Panc1 (cell line): ENCODE measurements around the gene NUDT17.

ENCODE experiments used
- POLR2AphosphoS5 ChIP-seq: IDR thresholded peaks from 2 replicates; pipeline ENCODE4 v1.6.1; 2012; ENCODE audit warnings: mild to moderate bottlenecking, low read depth, low read length, moderate library complexity
- TF ChIP-seq, protein P1 (sequence below): fragments of 450-650 bp; IDR thresholded peaks from 2 replicates; pipeline ENCODE4 v1.5.1; 2017; ENCODE audit warnings: mild to moderate bottlenecking
- TF ChIP-seq, protein P2 (sequence below), 2 experiments: IDR thresholded peaks; 2 replicates each; pipeline ENCODE4 v1.6.1; 2011 to 2012; ENCODE audit warnings: low read depth in 2 of 2, control low read depth in 1 of 2, low read length in 1 of 2, mild to moderate bottlenecking in 1 of 2, moderate library complexity in 1 of 2; ENCODE audit not compliant: insufficient read depth in 1 of 2

DNA sequence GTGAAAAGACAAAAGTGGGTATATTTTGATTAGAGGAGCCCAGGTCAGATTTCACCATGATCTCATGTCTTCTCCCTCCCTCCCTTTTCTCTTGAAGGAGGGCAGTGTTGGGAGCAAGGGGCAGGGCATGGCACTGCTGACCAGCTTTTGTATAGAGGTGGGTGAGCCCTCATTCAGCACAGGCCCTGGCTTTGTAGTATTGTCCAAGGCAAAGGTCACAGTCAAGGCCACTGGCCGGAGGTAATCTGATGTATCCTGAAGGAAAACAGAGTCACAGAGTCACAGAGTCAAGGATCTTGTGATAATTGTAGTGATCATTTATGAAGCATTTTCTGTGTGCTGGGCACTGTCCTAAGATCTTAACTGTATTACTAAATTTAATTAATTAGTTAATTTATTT lies 52.5 kb downstream of the NUDT17 start:
- no peak for TF ChIP-seq POLR2AphosphoS5
- TF ChIP-seq, protein P1, sequence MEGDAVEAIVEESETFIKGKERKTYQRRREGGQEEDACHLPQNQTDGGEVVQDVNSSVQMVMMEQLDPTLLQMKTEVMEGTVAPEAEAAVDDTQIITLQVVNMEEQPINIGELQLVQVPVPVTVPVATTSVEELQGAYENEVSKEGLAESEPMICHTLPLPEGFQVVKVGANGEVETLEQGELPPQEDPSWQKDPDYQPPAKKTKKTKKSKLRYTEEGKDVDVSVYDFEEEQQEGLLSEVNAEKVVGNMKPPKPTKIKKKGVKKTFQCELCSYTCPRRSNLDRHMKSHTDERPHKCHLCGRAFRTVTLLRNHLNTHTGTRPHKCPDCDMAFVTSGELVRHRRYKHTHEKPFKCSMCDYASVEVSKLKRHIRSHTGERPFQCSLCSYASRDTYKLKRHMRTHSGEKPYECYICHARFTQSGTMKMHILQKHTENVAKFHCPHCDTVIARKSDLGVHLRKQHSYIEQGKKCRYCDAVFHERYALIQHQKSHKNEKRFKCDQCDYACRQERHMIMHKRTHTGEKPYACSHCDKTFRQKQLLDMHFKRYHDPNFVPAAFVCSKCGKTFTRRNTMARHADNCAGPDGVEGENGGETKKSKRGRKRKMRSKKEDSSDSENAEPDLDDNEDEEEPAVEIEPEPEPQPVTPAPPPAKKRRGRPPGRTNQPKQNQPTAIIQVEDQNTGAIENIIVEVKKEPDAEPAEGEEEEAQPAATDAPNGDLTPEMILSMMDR: no peak
- TF ChIP-seq, protein P2, sequence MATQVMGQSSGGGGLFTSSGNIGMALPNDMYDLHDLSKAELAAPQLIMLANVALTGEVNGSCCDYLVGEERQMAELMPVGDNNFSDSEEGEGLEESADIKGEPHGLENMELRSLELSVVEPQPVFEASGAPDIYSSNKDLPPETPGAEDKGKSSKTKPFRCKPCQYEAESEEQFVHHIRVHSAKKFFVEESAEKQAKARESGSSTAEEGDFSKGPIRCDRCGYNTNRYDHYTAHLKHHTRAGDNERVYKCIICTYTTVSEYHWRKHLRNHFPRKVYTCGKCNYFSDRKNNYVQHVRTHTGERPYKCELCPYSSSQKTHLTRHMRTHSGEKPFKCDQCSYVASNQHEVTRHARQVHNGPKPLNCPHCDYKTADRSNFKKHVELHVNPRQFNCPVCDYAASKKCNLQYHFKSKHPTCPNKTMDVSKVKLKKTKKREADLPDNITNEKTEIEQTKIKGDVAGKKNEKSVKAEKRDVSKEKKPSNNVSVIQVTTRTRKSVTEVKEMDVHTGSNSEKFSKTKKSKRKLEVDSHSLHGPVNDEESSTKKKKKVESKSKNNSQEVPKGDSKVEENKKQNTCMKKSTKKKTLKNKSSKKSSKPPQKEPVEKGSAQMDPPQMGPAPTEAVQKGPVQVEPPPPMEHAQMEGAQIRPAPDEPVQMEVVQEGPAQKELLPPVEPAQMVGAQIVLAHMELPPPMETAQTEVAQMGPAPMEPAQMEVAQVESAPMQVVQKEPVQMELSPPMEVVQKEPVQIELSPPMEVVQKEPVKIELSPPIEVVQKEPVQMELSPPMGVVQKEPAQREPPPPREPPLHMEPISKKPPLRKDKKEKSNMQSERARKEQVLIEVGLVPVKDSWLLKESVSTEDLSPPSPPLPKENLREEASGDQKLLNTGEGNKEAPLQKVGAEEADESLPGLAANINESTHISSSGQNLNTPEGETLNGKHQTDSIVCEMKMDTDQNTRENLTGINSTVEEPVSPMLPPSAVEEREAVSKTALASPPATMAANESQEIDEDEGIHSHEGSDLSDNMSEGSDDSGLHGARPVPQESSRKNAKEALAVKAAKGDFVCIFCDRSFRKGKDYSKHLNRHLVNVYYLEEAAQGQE (IDR thresholded peaks at IDR 0.05; ENCODE audit: insufficient read depth in 1 of 2, low read depth in 2 of 2, low read length in 1 of 2): no peak
